B cell (primary cell): Measurements from ENCODE around the gene TRPV4.

Experiments used
- CTCF ChIP-seq: fragments of 200-600 bp; IDR thresholded peaks from one replicate; pipeline ENCODE4 v1.8.0; 2022; ENCODE audit warnings: antibody characterized with exemption, mild to moderate bottlenecking
- EZH2 ChIP-seq: IDR thresholded peaks from 2 replicates; pipeline ENCODE4 v1.6.1; 2012; ENCODE audit warnings: borderline replicate concordance, low read depth, mild to moderate bottlenecking, moderate library complexity, low read length; ENCODE audit not compliant: insufficient read depth, poor library complexity, severe bottlenecking

DNA sequence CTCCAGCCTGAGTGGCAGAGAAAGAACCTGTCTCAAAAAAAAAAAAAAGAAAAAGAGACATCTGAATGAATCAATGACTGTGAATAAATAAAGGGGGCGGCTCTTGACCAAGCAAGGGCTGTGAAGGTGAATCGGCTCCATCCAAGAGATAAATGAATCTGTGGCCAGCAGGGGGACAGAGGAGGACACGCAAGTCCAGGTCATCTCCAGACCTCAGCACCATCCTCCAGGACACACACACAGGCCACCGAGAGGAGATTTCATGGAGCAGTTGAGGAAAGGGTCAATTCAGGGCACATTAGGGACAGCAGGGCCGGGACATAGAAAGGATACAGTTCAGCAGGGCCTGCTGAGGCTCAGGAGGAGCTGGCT is 21.6 kb downstream of the TRPV4 start:
- TF ChIP-seq CTCF, result no peak
- TF ChIP-seq EZH2, result no peak
